ENCODE data around the gene CA9. TPM values are rescaled to one million over a fixed set of nuclear protein-coding genes. Genes with fewer than 3 reads are reported as not detected.

CA9 gene
- total RNA-seq, 1 donor: 0.45 TPM

DNA sequence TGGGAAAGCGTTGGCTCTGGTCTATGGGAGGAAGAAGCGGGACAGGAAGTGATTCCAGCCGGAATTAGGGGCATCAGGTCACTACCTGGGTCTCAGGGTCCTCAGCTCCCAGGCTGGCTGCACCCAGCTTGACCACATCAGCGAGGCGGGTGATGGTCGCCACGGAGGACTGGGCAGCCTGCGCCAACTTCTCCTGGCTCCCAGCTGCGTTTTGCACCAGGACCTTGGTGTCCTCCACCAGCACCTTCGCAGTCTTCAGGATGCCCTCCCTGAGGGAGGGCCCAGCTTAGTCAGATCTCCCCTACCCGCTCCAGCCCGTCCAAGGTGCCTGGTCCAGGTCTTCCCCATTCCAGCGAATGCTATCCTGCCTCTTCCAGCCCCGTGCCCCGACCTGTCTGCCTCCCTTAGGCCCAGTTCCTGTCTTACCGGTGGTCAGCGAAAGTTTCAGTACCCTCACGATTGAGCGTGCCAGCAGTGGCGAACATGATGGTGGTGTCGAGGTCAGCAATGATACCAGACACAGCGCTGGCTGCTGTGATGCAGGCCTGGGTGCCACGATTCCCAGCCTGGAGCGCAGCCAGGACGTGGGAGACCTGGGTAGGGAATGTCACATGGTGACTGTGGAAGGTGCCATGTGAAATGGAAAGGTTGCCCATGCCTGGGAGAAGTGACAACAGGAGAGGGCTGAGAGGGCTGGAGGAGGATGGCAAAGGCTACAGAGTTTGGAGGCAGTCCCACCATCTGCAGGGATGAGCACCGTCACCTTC, 30.4 kb downstream of the CA9 start:
- no peak overlapping the region for H3K4me3 ChIP-seq (ENCODE audit: low read depth, low read length)
- no peak for DNase-seq (ENCODE audit: low read depth)
- TF ChIP-seq, protein P1, sequence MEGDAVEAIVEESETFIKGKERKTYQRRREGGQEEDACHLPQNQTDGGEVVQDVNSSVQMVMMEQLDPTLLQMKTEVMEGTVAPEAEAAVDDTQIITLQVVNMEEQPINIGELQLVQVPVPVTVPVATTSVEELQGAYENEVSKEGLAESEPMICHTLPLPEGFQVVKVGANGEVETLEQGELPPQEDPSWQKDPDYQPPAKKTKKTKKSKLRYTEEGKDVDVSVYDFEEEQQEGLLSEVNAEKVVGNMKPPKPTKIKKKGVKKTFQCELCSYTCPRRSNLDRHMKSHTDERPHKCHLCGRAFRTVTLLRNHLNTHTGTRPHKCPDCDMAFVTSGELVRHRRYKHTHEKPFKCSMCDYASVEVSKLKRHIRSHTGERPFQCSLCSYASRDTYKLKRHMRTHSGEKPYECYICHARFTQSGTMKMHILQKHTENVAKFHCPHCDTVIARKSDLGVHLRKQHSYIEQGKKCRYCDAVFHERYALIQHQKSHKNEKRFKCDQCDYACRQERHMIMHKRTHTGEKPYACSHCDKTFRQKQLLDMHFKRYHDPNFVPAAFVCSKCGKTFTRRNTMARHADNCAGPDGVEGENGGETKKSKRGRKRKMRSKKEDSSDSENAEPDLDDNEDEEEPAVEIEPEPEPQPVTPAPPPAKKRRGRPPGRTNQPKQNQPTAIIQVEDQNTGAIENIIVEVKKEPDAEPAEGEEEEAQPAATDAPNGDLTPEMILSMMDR (IDR thresholded peaks at IDR 0.05; ENCODE audit: insufficient read depth, low read length): no peak

DNA sequence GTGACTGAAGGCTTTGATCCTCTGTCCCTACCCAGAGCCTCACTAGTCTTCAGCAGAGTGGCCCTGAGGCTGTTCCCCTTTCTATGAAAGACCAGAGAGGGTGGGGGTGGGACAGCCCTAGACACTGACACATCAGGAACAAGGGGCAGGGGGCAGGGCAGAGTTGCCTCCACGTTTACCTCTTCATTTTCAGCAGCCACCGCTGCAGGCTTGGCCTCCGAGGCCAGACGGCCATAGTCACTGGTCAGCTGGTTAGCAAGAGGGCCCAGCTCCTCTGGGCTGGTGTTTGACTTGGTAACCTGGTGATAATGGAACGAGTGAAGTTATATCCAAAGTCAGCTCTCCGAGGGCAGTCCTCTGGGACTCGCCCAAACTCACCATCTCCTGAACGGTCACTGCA, 31.6 kb downstream of the CA9 start:
- no peak for DNase-seq (ENCODE audit: low read depth)
- TF ChIP-seq, protein P1 (IDR thresholded peaks at IDR 0.05; ENCODE audit: insufficient read depth, low read length): no peak
- H3K4me3 ChIP-seq (ENCODE audit: low read depth, low read length): no peak overlapping the region

- TF ChIP-seq, protein P1 (IDR thresholded peaks at IDR 0.05; ENCODE audit: insufficient read depth, low read length): no peak
- H3K4me3 ChIP-seq (ENCODE audit: low read depth, low read length): no peak overlapping the region
Measured at GRCh38 chr9:35705836-35706430, 32.2 kb downstream of the CA9 start.

DNA sequence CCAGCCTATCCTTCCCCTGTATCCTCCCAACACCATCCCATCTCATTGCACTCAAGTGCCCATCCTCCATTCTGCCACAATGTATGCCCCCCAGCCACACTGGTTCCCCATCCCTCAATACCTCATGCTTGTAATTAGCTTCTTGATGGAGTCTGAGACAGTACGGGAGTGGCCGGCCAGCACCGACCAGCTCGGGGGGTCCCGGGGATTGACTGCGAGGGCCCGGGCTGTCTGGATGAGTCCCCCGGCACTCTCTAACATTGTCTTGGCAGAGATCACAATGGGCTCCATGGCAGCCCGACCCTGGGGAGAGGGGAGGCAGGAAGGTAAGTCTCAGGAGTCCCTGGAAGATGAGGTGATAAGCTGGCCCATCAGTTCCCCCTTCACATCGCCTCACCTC, 33.2 kb downstream of the CA9 start:
- TF ChIP-seq, protein P1 (IDR thresholded peaks at IDR 0.05; ENCODE audit: insufficient read depth, low read length): no peak
- H3K4me3 ChIP-seq (ENCODE audit: low read depth, low read length): no peak overlapping the region
- DNase-seq (ENCODE audit: low read depth): no peak

More at GRCh38 chr9:35705836-35706430, 32.2 kb downstream of the CA9 start:
- DNase-seq (ENCODE audit: low read depth): no peak

DNA sequence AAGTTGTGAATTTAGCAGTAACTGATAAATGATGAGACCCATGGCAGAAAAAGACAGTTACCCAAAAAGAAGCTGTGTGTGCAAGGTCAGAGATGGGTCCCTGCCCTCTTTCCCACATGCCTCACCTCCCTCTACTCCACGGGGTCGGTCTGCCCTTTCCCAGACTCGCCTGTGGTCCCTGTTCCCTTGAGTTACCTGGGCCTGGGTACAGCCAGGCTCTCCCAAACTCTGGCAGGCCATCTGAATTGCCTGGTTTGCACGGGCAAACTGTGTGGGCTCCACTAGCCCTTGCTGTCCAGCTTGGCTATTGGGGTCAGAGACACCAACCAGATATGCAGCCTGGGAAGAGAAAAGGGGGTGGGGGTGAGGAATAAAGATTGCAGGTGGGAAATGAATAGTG, 34.4 kb downstream of the CA9 start:
- TF ChIP-seq, protein P1 (IDR thresholded peaks at IDR 0.05; ENCODE audit: insufficient read depth, low read length): no peak
- no peak for DNase-seq (ENCODE audit: low read depth)
- H3K4me3 ChIP-seq (ENCODE audit: low read depth, low read length): no peak overlapping the region

DNA sequence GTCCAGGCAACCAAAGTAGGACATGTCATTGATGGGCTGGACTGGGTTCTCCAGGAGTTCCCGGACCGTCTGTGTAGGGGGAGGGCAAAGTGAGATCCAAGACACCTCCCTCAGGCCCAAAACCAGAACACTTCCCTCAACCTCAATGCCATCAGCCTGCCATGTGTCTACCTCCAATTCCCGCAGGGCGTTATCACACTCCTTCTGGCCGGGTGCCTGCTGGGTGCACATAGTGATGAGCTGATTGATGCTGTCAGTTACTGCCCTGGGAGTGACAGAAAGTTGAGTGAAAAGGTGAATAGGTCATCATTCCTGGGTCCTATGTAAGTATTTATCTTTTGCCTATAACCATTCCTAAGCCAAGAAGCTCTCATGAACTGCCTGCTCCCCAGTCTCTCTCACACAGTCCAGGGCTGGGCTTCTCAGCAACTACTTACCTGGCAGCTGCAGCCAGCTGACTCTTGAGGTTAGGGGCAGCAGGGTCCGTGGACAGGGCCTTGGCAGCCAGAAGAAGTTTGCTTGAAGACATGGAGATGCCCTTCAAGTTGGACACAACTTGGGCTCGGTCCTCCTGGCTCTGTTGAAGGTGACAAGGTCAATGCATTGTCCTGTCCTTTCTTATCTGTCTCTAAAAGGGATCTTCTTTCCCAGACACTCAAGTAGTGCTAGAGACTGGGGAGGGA, 37.2 kb downstream of the CA9 start:
- DNase-seq (ENCODE audit: low read depth): no peak
- TF ChIP-seq, protein P1 (IDR thresholded peaks at IDR 0.05; ENCODE audit: insufficient read depth, low read length): no peak

More for the DNA sequence above, 37.2 kb downstream of the CA9 start:
- H3K4me3 ChIP-seq (ENCODE audit: low read depth, low read length): no peak overlapping the region

All from fibroblast of the aortic adventitia (primary cell).